ENCODE results near the gene UBLCP1.
"Not testable (repeated sequence)": the region's sequence is repeated elsewhere in the genome, so short reads cannot be mapped to it uniquely, and the experiment has no call there.

Gene UBLCP1

DNA sequence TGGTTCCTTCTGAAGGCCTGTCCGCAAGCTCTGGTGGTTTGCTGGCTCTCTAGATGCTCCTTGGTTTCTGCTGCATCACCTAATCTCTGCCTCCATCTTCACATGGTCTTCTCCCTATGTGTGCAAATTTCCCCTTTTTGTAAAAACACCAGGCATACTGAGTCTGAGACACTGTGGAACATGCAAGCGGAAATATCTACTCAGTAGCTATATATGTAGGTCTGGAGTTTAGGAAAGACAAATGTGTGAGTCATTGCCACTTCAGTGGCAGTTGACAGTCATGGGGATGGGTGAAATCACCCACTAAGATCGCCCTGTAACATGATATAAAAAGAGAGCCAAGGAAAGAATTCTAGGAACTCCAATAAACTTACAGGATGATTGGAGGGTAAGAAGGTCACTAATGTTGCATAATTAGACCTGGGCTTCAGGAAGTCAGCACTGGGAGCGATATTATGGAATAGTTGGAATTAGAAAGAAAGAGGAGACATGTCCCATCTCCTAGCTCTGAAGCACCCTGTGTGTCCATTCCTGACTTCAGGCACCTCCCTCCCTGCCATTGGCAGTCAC is 22.7 kb upstream of the UBLCP1 start:
- H3K9me3 Mint-ChIP-seq: no peaks in the 10 kb centered on the region
- H3K36me3 Mint-ChIP-seq: no peaks in the 10 kb centered on the region
- no peak overlapping the region for H3K4me3 Mint-ChIP-seq
- peaks cover 12% of the 10 kb centered on the region for H3K4me1 Mint-ChIP-seq
- ATAC-seq (peak; percentile 82), DNase-seq (ENCODE audit: low spot score in 2 of 2) (no peak)
- H3K27ac Mint-ChIP-seq: no peak overlapping the region

DNA sequence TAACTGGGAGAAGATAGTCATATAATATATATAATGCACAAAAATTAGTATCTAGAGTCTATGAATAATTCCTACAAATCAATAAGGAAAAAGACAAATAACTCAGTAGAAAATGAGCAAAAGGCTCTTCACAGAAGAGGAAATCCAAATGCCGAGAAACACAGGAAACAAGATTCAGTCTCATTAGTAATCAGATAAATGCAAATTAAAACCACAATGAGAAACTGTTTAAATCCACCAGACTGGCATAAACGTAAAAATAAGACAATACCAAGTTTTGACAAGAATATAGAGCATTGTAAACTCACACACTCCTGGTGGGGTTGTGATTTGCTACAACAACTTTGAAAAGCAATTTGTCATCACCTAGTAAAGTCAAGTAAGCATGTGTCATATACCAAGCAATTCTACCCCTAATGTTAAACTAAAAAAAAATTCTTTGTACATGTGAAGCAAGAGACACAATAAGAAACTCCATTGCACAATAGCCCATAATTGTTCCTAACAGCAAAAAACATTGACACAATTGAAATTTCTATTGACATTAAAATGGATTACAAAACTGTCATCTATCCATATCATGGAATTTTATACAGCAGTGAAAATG is 21.0 kb upstream of the UBLCP1 start:
- no peaks in the 10 kb centered on the region for H3K36me3 Mint-ChIP-seq
- no peak overlapping the region for H3K27ac Mint-ChIP-seq
- H3K4me3 Mint-ChIP-seq: no peak overlapping the region
- H3K9me3 Mint-ChIP-seq: no peaks in the 10 kb centered on the region
- ATAC-seq (peak; percentile 61), DNase-seq (ENCODE audit: low spot score in 2 of 2) (no peak)
- peaks cover 12% of the 10 kb centered on the region for H3K4me1 Mint-ChIP-seq

- DNase-seq (ENCODE audit: low spot score in 2 of 2): no peak
- Mint-ChIP-seq H3K27ac (no peak overlapping the region), H3K4me1 (peaks cover 12% of the 10 kb centered on the region), H3K4me3 (no peak overlapping the region), H3K9me3 (no peaks in the 10 kb centered on the region), H3K36me3 (no peaks in the 10 kb centered on the region)
- no peak for ATAC-seq
These were observed 20.4 kb upstream of the UBLCP1 start for GRCh38 chr5:159242656-159243055.

- H3K9me3 Mint-ChIP-seq: no peaks in the 10 kb centered on the region
- no peak overlapping the region for H3K4me3 Mint-ChIP-seq
- ATAC-seq (no peak), DNase-seq (ENCODE audit: low spot score in 2 of 2) (no peak)
- H3K4me1 Mint-ChIP-seq: peaks cover 12% of the 10 kb centered on the region
- no peaks in the 10 kb centered on the region for H3K36me3 Mint-ChIP-seq
- H3K27ac Mint-ChIP-seq: no peak overlapping the region
These were observed 19.7 kb upstream of the UBLCP1 start for GRCh38 chr5:159243385-159243784.

DNA sequence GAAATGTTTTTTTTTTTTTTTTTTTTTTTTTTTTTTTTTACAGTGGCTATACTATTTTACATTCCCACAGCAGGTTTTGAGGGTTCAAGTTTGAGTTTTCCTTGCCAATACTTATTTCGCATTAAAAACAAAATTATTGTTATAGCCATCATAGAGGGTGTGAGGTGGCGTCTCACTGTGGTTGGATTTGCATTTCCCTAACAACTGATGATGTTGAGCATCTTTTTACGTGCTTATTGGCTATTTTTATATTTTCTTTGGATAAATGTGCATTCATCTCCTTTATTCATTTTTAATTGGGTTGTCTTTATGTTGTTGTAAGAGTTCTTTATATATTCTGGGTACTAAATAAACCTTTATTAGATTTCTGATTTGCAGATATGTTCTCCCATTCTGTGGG is 18.9 kb upstream of the UBLCP1 start:
- ATAC-seq (no peak), DNase-seq (ENCODE audit: low spot score in 2 of 2) (no peak)
- H3K4me3 Mint-ChIP-seq: no peak overlapping the region
- H3K4me1 Mint-ChIP-seq: peaks cover 12% of the 10 kb centered on the region
- no peaks in the 10 kb centered on the region for H3K9me3 Mint-ChIP-seq
- H3K27ac Mint-ChIP-seq: no peak overlapping the region
- no peaks in the 10 kb centered on the region for H3K36me3 Mint-ChIP-seq

DNA sequence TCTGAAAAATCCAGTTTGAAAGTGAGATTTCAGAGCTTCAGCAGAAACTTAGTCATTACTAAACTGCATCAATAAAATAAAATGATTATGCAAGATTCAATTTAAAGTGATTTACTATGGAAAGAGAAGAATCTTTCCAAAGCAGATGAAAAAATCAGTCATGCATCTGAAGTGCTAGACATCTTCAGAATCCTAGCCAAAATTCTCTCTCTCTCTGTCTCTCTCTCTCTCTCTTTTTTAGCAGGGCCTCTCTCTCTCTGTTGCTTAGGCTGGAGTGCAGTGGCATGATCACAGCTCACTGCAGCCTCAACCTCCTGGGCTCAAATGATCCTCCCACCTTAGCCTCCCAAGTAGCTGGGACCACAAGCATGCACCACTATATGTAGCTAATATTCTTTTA is 18.2 kb upstream of the UBLCP1 start:
- Mint-ChIP-seq H3K36me3 (no peaks in the 10 kb centered on the region), H3K4me3 (no peak overlapping the region), H3K27ac (no peak overlapping the region), H3K4me1 (peaks cover 12% of the 10 kb centered on the region), H3K9me3 (no peaks in the 10 kb centered on the region)
- DNase-seq (ENCODE audit: low spot score in 2 of 2) (no peak), ATAC-seq (no peak)

DNA sequence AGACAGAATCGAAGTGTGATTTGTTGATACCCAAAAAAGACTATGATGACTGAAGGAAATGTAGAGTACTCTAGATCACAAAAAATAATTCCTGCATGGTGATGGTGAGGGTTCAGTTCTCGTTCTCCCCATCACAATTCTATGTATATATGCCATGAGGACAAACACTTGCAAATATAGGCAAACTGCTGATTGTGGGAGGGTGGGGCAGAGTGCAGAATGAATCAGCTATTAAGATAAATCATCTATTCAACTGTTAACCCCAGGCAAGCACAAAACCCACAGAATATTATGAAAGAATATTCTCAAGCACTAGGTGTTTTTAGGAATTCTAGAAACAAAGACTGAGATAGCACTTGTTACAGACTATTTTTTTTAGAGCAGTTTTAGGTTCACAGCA is 13.9 kb upstream of the UBLCP1 start:
- no peaks in the 10 kb centered on the region for H3K9me3 Mint-ChIP-seq
- no peak overlapping the region for H3K4me3 Mint-ChIP-seq
- ATAC-seq (no peak), DNase-seq (ENCODE audit: low spot score in 2 of 2) (no peak)
- H3K36me3 Mint-ChIP-seq: no peaks in the 10 kb centered on the region
- no peak overlapping the region for H3K27ac Mint-ChIP-seq
- no peaks in the 10 kb centered on the region for H3K4me1 Mint-ChIP-seq

DNA sequence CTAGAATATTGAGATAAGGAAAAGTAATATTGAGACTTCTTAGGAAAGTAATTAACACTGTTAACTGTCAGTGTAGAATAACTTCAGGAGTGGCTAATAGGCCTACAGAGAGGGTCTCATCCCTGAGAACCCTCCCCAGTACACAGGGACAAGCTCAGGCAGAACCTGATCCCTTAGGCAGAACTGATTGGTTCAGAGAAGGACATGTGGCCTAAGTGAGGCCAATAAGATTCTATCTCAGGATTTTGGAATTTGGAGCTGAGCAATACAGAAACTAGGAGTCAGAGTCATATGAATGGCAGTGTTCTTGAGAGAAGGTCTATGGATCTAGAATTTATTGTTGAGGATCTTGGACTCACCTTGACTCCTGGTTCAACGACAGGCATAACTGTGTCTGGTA is 10.9 kb upstream of the UBLCP1 start:
- no peaks in the 10 kb centered on the region for H3K36me3 Mint-ChIP-seq
- DNase-seq (ENCODE audit: low spot score in 2 of 2): no peak
- H3K4me3 Mint-ChIP-seq: no peak overlapping the region
- H3K9me3 Mint-ChIP-seq: no peaks in the 10 kb centered on the region
- ATAC-seq: no peak
- H3K4me1 Mint-ChIP-seq: no peaks in the 10 kb centered on the region
- no peak overlapping the region for H3K27ac Mint-ChIP-seq

GRCh38 chr5:159257007-159257406 is 6.1 kb upstream of the UBLCP1 start:
- no peak overlapping the region for H3K4me3 Mint-ChIP-seq
- no peak for DNase-seq (ENCODE audit: low spot score in 2 of 2)
- H3K36me3 Mint-ChIP-seq: no peaks in the 10 kb centered on the region
- H3K27ac Mint-ChIP-seq: no peak overlapping the region
- ATAC-seq: no peak
- H3K9me3 Mint-ChIP-seq: no peaks in the 10 kb centered on the region
- peaks cover 10% of the 10 kb centered on the region for H3K4me1 Mint-ChIP-seq

DNA sequence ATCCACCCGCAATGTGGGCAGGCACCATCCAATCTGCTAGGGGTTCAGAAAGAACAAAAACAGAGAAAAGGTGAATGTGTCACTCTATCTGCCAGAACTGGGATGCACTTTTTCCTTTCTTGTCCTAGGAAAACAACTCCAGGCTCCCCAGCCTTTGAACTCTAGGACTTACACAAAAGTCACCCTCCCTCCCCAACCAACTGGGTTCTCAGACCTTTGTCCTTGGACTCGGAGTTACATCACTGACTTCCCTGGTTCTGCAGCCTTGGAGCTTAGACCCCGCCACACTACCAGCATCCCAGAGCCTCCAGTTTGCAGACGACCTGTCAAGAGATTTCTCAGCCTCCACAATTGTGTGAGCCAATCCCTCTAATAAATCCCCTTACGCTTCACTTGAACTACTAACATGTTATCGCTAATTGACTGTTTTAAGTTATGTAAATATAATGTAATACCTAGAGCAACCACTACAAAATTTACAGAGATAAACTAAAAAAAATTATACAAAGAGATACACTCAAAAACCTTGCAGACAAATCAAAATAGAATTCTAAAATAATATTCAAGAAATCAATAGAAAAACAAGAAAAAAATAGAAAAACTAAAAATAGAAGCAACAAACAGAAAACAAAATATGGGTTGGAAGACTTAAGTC is 5.3 kb upstream of the UBLCP1 start:
- Mint-ChIP-seq H3K27ac (no peak overlapping the region), H3K4me3 (no peak overlapping the region), H3K36me3 (peaks cover 3% of the 10 kb centered on the region), H3K9me3 (no peaks in the 10 kb centered on the region), H3K4me1 (peaks cover 16% of the 10 kb centered on the region)
- DNase-seq (ENCODE audit: low spot score in 2 of 2) (no peak), ATAC-seq (no peak)

DNA sequence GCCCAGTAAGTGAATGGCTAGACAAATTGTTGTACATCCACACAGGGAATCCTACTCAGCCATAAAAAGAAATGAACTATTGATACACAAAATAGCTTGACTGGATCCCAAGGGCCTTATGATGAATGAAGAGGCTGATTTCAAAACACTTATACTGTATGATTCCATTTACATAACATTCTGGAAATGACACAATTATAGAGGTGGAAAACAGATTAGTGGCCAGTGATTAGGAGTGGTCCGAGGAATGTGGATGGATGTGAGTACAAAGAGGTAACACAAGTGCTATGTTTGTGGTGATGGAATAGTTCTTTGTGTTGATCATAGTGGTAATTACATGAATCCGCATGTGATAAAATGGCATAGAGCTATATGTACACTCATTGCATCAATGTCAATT is 4.7 kb upstream of the UBLCP1 start:
- no peak overlapping the region for H3K4me3 Mint-ChIP-seq
- no peak overlapping the region for H3K27ac Mint-ChIP-seq
- ATAC-seq (no peak), DNase-seq (ENCODE audit: low spot score in 2 of 2) (no peak)
- H3K4me1 Mint-ChIP-seq: peaks cover 19% of the 10 kb centered on the region
- no peaks in the 10 kb centered on the region for H3K9me3 Mint-ChIP-seq
- H3K36me3 Mint-ChIP-seq: peaks cover 8% of the 10 kb centered on the region

DNA sequence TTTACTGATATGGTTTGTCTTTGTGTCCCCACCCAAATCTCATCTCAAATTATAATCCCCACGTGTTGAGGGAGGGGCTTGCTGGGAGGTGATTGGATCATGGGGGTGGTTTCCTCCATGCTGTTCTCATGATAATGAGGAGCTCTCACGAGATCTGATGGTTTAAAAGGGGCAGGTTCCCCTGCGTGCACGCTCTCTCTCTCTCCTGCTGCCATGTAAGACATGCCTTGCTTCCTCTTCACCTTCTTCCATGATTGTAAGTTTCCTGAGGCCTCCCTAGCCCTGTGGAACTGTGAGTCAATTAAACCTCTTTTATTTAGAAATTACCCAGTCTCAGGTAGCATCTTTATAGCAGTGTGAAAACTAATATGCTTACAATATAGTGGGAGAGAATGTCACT is 2.9 kb upstream of the UBLCP1 start:
- not testable (repeated sequence) for ATAC-seq, H3K4me3 Mint-ChIP-seq

DNA sequence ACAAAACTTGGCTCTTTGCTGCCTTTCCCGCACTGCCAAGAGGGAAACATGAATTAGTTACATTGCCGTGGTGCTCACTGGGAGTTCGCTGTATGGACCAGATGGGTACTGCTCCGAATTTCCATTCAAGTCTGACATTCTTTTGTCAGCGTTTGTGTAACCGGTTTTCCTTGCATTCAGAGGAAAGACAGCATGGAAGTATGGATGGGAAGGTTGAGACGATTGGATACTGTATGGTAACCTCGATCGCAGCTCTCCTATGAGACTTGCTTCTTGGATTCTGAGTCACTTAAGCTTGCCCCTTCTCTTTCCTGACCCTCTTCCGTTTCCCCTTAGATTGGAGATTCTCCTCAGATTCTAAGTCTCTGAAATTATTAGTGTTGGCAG is 625 bp upstream of the UBLCP1 start:
- Mint-ChIP-seq H3K9me3 (peaks cover 3% of the 10 kb centered on the region), H3K36me3 (peaks cover 13% of the 10 kb centered on the region), H3K4me3 (peak overlapping the region; percentile 84), H3K27ac (peak overlapping the region; percentile 95), H3K4me1 (peaks cover 38% of the 10 kb centered on the region)
- ATAC-seq (peak; percentile 46), DNase-seq (ENCODE audit: low spot score in 2 of 2) (no peak)

More for the DNA sequence above, 2.9 kb upstream of the UBLCP1 start:
- DNase-seq (ENCODE audit: low spot score in 2 of 2); H3K27ac Mint-ChIP-seq; H3K9me3 Mint-ChIP-seq: not testable (repeated sequence)
- H3K36me3 Mint-ChIP-seq: peaks cover 13% of the 10 kb centered on the region
- H3K4me1 Mint-ChIP-seq: peaks cover 29% of the 10 kb centered on the region

DNA sequence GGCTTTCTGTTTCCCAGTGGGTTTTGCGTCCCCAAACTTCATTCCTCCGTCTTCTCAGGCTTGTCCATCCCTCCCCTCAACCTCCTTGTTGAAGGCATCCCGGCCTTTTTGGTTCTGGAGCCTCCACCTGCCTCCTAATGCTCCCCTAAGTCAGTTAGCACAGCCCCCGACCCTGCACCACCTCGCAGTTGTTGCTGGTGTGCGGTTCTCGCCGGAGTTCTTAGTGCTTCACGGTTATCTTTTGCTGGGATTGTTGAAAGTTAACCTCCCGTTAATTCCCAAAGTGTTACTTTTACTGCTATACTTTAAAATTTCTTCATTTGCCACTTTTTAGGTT is 447 bp downstream of the UBLCP1 start:
- peak; percentile 14 for ATAC-seq
- peaks cover 44% of the 10 kb centered on the region for H3K4me1 Mint-ChIP-seq

GRCh38 chr5:159266764-159267163 is 3.7 kb downstream of the UBLCP1 start:
- not testable (repeated sequence) for DNase-seq (ENCODE audit: low spot score in 2 of 2); H3K27ac Mint-ChIP-seq; ATAC-seq; H3K9me3 Mint-ChIP-seq; H3K4me3 Mint-ChIP-seq
- Mint-ChIP-seq H3K36me3 (peaks cover 46% of the 10 kb centered on the region), H3K4me1 (peaks cover 36% of the 10 kb centered on the region)

More for the DNA sequence above, 447 bp downstream of the UBLCP1 start:
- H3K4me3 Mint-ChIP-seq: peak overlapping the region; percentile 84
- peak overlapping the region; percentile 95 for H3K27ac Mint-ChIP-seq
- DNase-seq (ENCODE audit: low spot score in 2 of 2): no peak
- H3K9me3 Mint-ChIP-seq: peaks cover 3% of the 10 kb centered on the region
- H3K36me3 Mint-ChIP-seq: peaks cover 16% of the 10 kb centered on the region

DNA sequence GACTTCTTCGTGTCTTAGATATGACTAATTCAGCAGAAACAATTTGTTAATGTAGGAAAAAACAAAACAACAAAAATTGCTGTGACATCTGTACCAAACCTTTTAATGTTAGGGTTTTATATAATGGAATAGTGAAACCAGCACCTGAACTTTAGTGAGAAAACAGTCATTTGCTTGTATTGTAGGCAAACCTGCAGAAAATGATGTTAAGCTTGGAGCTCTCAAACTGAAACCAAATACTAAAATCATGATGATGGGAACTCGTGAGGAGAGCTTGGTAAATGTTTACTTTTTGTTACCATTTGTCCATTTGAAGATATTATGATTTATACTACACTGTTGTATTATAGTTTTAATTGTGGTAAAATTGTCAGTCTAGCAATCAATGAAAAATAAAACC is 6.6 kb downstream of the UBLCP1 start:
- H3K36me3 Mint-ChIP-seq: peaks cover 63% of the 10 kb centered on the region
- no peak overlapping the region for H3K4me3 Mint-ChIP-seq
- no peak overlapping the region for H3K27ac Mint-ChIP-seq
- ATAC-seq (no peak), DNase-seq (ENCODE audit: low spot score in 2 of 2) (no peak)
- H3K9me3 Mint-ChIP-seq: peaks cover 3% of the 10 kb centered on the region
- peaks cover 15% of the 10 kb centered on the region for H3K4me1 Mint-ChIP-seq
